Heart left ventricle (tissue), 13 donors: ENCODE data around the gene DPEP3.

ENCODE experiments used
- CTCF ChIP-seq, 12 donors: fragments of 200-600 bp; sonication (generic) in 4 of 12; IDR thresholded peaks; one replicate each; pipeline versions ENCODE4 v1.5.0 to v1.8.0; 2018 to 2022; ENCODE audit warnings: antibody characterized with exemption in 12 of 12, mild to moderate bottlenecking in 5 of 12
- POLR2A ChIP-seq, 2 donors: fragments of 450-650 bp; IDR thresholded peaks; one replicate each; pipeline ENCODE4 v1.6.1; 2017; ENCODE audit warnings: antibody characterized with exemption in 2 of 2, mild to moderate bottlenecking in 2 of 2, moderate library complexity in 2 of 2
- donor health status: ischemic (EF 13 %, LVEDD 7.1; RV severe dilation, severe dysfunction).
- donor health status: DM: no; HTN: yes; CAD: no.
- donor health status: DM: no; HTN: no; CAD: no.
- donor health status: ischemic (EF 25% LVEDD 6.9; RV normal size, moderate dysfunction).
- donor health status: ischemic (EF 25% LVEDD 5.7; RV mildly dilated, moderate dysfunction).
- donor health status: ischemic (EF 35%, LVEDD 5.7; RV mildly dilated, moderate dysfunction).
- donor health status: nonischemic (EF 11% LVEDD 7.7; RV severe dilation, severe dysfunction).
- donor health status: DM: yes; HTN: yes; CAD: no.
- donor health status: PGD.
- donor health status: ischemic (EF 29% LVEDD 5.4; RV normal size, mild dysfunction).
- donor health status: nonischemic (EF 23%, LVEDD 6.1; RV moderate dilation, normal function).

GRCh38 chr16:68015681-68016080 is 35.4 kb upstream of the DPEP3 start, which contains the start of gene DPEP2NB:
- TF ChIP-seq POLR2A (IDR thresholded peaks at IDR 0.05) (no peak), CTCF (IDR thresholded peaks at IDR 0.05) (no peak)
